Testis (tissue), 2 donors: ENCODE measurements around the gene IL37.

ENCODE experiments used
- POLR2A ChIP-seq: fragments of 450-650 bp; IDR thresholded peaks from one replicate; pipeline ENCODE4 v1.6.1; 2017; ENCODE audit warnings: antibody characterized with exemption, mild to moderate bottlenecking, moderate library complexity
- TF ChIP-seq, protein P1 (sequence below), 3 experiments: fragments of 450-650 bp in 2 of 3; fragments of 200-600 bp in 1 of 3; sonication (generic) in 1 of 3; IDR thresholded peaks; one replicate each; pipeline ENCODE4 v1.5.1; 2016 to 2019; ENCODE audit warnings: antibody characterized with exemption in 3 of 3, mild to moderate bottlenecking in 2 of 3, moderate library complexity in 1 of 3

DNA sequence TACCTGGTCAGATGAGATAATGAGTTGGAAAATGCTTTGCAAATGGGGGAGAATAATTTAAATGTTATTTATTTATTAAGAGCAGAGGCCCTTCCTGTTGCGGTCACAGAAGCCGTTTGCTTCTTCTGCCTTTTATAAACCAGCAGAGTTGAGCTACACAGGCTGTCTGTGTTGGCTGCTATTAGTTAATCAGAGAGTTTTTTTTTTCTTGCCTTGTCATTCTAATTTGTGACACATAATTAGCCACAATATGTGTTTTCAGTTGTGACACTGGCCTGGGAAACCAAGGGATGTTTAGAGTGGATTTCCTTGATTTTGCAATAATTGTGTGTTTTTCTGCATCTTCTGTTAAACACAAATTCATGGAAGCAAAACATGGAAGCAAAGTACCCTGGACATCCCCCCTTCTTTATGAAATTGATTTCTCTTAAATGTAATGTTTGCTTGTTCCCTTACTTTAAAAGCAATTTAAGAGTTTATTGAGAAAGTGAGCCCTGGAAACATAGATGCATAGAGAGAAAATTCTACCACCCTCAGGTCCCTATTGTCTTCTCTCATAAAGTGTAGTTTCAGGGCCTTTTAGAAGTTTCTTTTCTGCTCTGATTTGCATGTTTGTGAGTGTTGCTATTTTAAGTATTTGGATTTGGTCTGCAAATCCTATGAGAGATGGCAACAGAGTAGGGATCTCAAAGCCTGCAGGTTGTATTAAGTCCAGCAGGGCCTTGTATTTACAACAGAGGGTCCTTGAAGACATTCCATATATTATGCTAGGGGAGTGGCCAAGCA lies 22.8 kb upstream of the IL37 start:
- TF ChIP-seq, protein P1, sequence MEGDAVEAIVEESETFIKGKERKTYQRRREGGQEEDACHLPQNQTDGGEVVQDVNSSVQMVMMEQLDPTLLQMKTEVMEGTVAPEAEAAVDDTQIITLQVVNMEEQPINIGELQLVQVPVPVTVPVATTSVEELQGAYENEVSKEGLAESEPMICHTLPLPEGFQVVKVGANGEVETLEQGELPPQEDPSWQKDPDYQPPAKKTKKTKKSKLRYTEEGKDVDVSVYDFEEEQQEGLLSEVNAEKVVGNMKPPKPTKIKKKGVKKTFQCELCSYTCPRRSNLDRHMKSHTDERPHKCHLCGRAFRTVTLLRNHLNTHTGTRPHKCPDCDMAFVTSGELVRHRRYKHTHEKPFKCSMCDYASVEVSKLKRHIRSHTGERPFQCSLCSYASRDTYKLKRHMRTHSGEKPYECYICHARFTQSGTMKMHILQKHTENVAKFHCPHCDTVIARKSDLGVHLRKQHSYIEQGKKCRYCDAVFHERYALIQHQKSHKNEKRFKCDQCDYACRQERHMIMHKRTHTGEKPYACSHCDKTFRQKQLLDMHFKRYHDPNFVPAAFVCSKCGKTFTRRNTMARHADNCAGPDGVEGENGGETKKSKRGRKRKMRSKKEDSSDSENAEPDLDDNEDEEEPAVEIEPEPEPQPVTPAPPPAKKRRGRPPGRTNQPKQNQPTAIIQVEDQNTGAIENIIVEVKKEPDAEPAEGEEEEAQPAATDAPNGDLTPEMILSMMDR (IDR thresholded peaks at IDR 0.05) = no peak
- no peak for TF ChIP-seq POLR2A
